K562 (cell line): ENCODE measurements around the gene LRRC8E. TPM values are rescaled to one million over a fixed set of nuclear protein-coding genes. Genes with fewer than 3 reads are reported as not detected.

Experiments
- ATAC-seq: fragments of 200-7000 bp; cut with Tn5 transposase; 3 replicates; pipeline ENCODE4 v1.9.1; 2020; ENCODE audit warnings: moderate library complexity
- BruUV-seq: library from RNA; stranded (reverse); fragments of 400-500 nt; replicated peaks from 2 replicates; lab custom pipeline; 2021; lab: Mats Ljungman, UMichigan
- CTCF ChIA-PET: fragments of 300-600 bp; formaldehyde crosslinking; extraction: SDS; loops from one replicate; lab custom pipeline; 2021; ENCODE audit warnings: low intra/inter-chr PET ratio; lab: Yijun Ruan, JAX
- POLR2A ChIA-PET: fragments of 300-600, 350-650 bp; sonication (Branson Sonifier 250); formaldehyde crosslinking; extraction: SDS; loops from one replicate; lab custom pipeline; 2021; ENCODE audit warnings: antibody characterized with exemption, inconsistent platforms; lab: Yijun Ruan, JAX
- DNase-seq, 4 experiments: peaks; one replicate each; pipeline versions ENCODE4 v3.0.0 to v3.0.0-alpha.2; 2011 to 2018; ENCODE audit warnings: low spot score in 3 of 4, mixed read lengths in 3 of 4; ENCODE audit errors: extremely low read depth in 1 of 4
- FAIRE-seq: peaks from 2 replicates; lab custom pipeline; 2011; peaks lifted over from hg19 to GRCh38; lab: Jason Lieb, UNC
- H2AFZ ChIP-seq: 2 replicates; pipeline ENCODE4 v1.6.0; 2011; ENCODE audit warnings: low read depth, low read length, control low read depth, inconsistent platforms
- H3K27ac ChIP-seq: fragments of 200-600 bp; 3 replicates; pipeline ENCODE4 v1.8.0; 2011; ENCODE audit warnings: low read depth, mild to moderate bottlenecking, control low read depth, inconsistent platforms, low read length, moderate library complexity, mixed read lengths; ENCODE audit errors: extremely low read depth
- H3K27me3 ChIP-seq, 2 experiments: fragments of 300-600 bp in 1 of 2; 2 replicates in 1 of 2; 3 replicates in 1 of 2; pipeline versions ENCODE4 v1.6.0 to v1.8.0; 2011; ENCODE audit warnings: inconsistent platforms in 2 of 2, low read length in 2 of 2, mild to moderate bottlenecking in 1 of 2, mixed read lengths in 1 of 2, moderate library complexity in 1 of 2; ENCODE audit not compliant: control insufficient read depth in 2 of 2, insufficient read depth in 2 of 2
- H3K36me3 ChIP-seq: fragments of 300-600 bp; 3 replicates; pipeline ENCODE4 v1.8.0; 2011; ENCODE audit warnings: mild to moderate bottlenecking, low read length, inconsistent platforms; ENCODE audit not compliant: control insufficient read depth, insufficient read depth
- H3K4me1 ChIP-seq, 2 experiments: fragments of 200-600 bp in 1 of 2; replicated peaks in 1 of 2; 2 replicates in 1 of 2; 3 replicates in 1 of 2; pipeline versions ENCODE4 v1.5.1 to v1.8.0; 2011; ENCODE audit warnings: inconsistent platforms in 2 of 2, low read length in 2 of 2, mild to moderate bottlenecking in 1 of 2, mixed read lengths in 1 of 2, moderate library complexity in 1 of 2; ENCODE audit not compliant: control insufficient read depth in 2 of 2, insufficient read depth in 2 of 2
- H3K4me2 ChIP-seq: 2 replicates; pipeline ENCODE4 v1.6.1; 2011; ENCODE audit warnings: low read length, control low read depth, inconsistent platforms, mixed read lengths; ENCODE audit not compliant: insufficient read depth
- H3K4me3 ChIP-seq: fragments of 200-600 bp; sonication (generic), shearing (Covaris generic); 2 replicates; pipeline ENCODE4 v1.5.1; 2016; ENCODE audit warnings: control low read depth, inconsistent platforms
- H3K79me2 ChIP-seq: fragments of 200-600 bp; 3 replicates; pipeline ENCODE4 v1.8.0; 2011; ENCODE audit warnings: low read length, inconsistent platforms; ENCODE audit not compliant: control insufficient read depth, insufficient read depth
- H3K9ac ChIP-seq, 2 experiments: 2 replicates each; pipeline versions ENCODE4 v1.6.0 to v1.6.1; 2011; ENCODE audit warnings: low read depth in 2 of 2, low read length in 2 of 2, control low read depth in 1 of 2, inconsistent platforms in 1 of 2, mild to moderate bottlenecking in 1 of 2, mixed read lengths in 1 of 2; ENCODE audit not compliant: insufficient read depth in 1 of 2
- H3K9me1 ChIP-seq: one replicate; pipeline ENCODE4 v1.6.0; 2011; ENCODE audit warnings: inconsistent platforms, mild to moderate bottlenecking, low read length, moderate library complexity; ENCODE audit not compliant: control insufficient read depth, insufficient read depth
- H3K9me3 ChIP-seq: replicated peaks from 2 replicates; pipeline ENCODE4 v1.5.1; 2011; ENCODE audit warnings: low read depth, low read length, inconsistent platforms; ENCODE audit not compliant: control insufficient read depth, insufficient read depth
- H4K20me1 ChIP-seq: replicated peaks from 2 replicates; pipeline ENCODE4 v1.6.1; 2011; ENCODE audit warnings: low read length, inconsistent platforms, mixed read lengths; ENCODE audit not compliant: control insufficient read depth, insufficient read depth
- BCL6 ChIP-seq: fragments of 250-450 bp; sonication (Bioruptor Pico); IDR thresholded peaks from 2 replicates; pipeline ENCODE4 v1.4.0; 2020
- BCLAF1 ChIP-seq, 2 experiments: fragments of 450-650 bp in 1 of 2; IDR thresholded peaks; 2 replicates each; pipeline ENCODE4 v1.6.1; 2011 to 2017; ENCODE audit warnings: low read depth in 2 of 2, antibody characterized with exemption in 1 of 2, borderline replicate concordance in 1 of 2, low read length in 1 of 2, mild to moderate bottlenecking in 1 of 2, mixed read lengths in 1 of 2; ENCODE audit not compliant: control insufficient read depth in 1 of 2
- ETS1 ChIP-seq: conservative IDR thresholded peaks from 2 replicates; pipeline ENCODE4 v1.6.1; 2011; ENCODE audit warnings: low read depth, mild to moderate bottlenecking, low read length; ENCODE audit not compliant: control insufficient read depth
- KLF10 ChIP-seq: fragments of 250-450 bp; sonication (Bioruptor Pico); IDR thresholded peaks from 2 replicates; pipeline ENCODE4 v1.6.1; 2021; ENCODE audit warnings: matching md5 sums
- MAZ ChIP-seq, 2 experiments: fragments of 450-650 bp in 1 of 2; sonication (generic) in 1 of 2; formaldehyde crosslinking; IDR thresholded peaks in 1 of 2; conservative IDR thresholded peaks in 1 of 2; 2 replicates each; pipeline versions ENCODE4 v1.4.0 to v1.5.0; 2020; ENCODE audit warnings: mild to moderate bottlenecking in 1 of 2, missing genetic modification reagents in 1 of 2
- MED1 ChIP-seq: sonication (generic); formaldehyde crosslinking; IDR thresholded peaks from 2 replicates; pipeline ENCODE4 v1.8.1; 2023; ENCODE audit warnings: missing genetic modification reagents, borderline replicate concordance
- SIRT6 ChIP-seq: IDR thresholded peaks from one replicate; pipeline ENCODE4 v1.6.1; 2012; ENCODE audit warnings: low read depth, mild to moderate bottlenecking, control low read depth, inconsistent platforms, low read length, moderate library complexity
- TAF7 ChIP-seq: fragments of 450-650 bp; IDR thresholded peaks from 2 replicates; pipeline ENCODE4 v1.6.1; 2016; ENCODE audit warnings: missing genetic modification characterization, missing compliant biosample characterization
- TCF7 ChIP-seq: sonication (generic); IDR thresholded peaks from 2 replicates; pipeline ENCODE4 v1.6.1; 2016; ENCODE audit warnings: antibody characterized with exemption, borderline replicate concordance
- ZMIZ1 ChIP-seq, 2 experiments: fragments of 150-350 bp in 1 of 2; IDR thresholded peaks; 2 replicates each; pipeline ENCODE4 v1.6.1; 2012 to 2016; ENCODE audit warnings: low read depth in 2 of 2, low read length in 2 of 2, mild to moderate bottlenecking in 1 of 2, moderate library complexity in 1 of 2
- ZNF586 ChIP-seq: fragments of 450-650 bp; formaldehyde crosslinking; conservative IDR thresholded peaks from 2 replicates; pipeline ENCODE4 v1.4.0; 2020; ENCODE audit warnings: mild to moderate bottlenecking, moderate library complexity
- ZNF77 ChIP-seq: fragments of 250-450 bp; sonication (Bioruptor Pico); IDR thresholded peaks from 2 replicates; pipeline ENCODE4 v1.5.0; 2020
- WGBS: fragments of 100-300 bp; shearing (Covaris generic); methylation state at CpG from one replicate; pipeline ENCODE4 v1.1.6; 2016; ENCODE audit warnings: low coverage, mixed read lengths; ENCODE audit not compliant: insufficient coverage; ENCODE audit errors: missing lambda C conversion rate; 5-methylcytosine and 5-hydroxymethylcytosine counted together
- in situ Hi-C: fragments of 300-500 bp; cut with MboI; formaldehyde crosslinking; loops from 4 replicates; pipeline ENCODE4 v1.15.0; 2018; ENCODE audit warnings: inconsistent platforms, mixed read lengths
- intact Hi-C: fragments of 100-400 bp; cut with micrococcal nuclease; formaldehyde crosslinking; loops from 2 replicates; pipeline ENCODE4 v1.14.2; 2022
- polyA plus RNA-seq, 8 experiments: library from polyadenylated mRNA; depleted of rRNA in 4 of 8; stranded (reverse) in 5 of 8; unstranded in 3 of 8; fragments of >200 nt; fragmentation: Nextera tagmentation in 2 of 8; fragmentation: Illumina TruSeq in 1 of 8; extraction: Ambion mirVana in 2 of 8; extraction: Trizol in 1 of 8; gene quantifications; 2 replicates each; pipeline versions ENCODE4 v1.2.1 to v1.2.3, GENCODE V29; 2011 to 2014; ENCODE audit warnings: inconsistent platforms in 1 of 8, missing spikeins in 1 of 8
- total RNA-seq, 7 experiments: library from RNA; depleted of rRNA in 6 of 7; stranded (reverse); fragments of >200 nt in 6 of 7; fragmentation: Illumina TruSeq in 2 of 7; extraction: Trizol in 2 of 7; gene quantifications; 2 replicates each; pipeline versions ENCODE4 v1.2.1 to v1.2.3, GENCODE V29; 2011 to 2021; ENCODE audit warnings: low replicate concordance in 1 of 7

LRRC8E gene
- total and polyA plus RNA-seq, 9 of the 15 experiments (the other 6 are each of a cell fraction or from before 2014, with no cell fraction given), result 0.08 to 5.7 (median 3.5) TPM; not detected in 1

- ChIA-PET CTCF (interaction anchor here (0.7 to 1.0 kb wide), 2 partner anchors 31 to 303 kb away, joined by 3 read pairs; no protein-coding TSS in a partner anchor), POLR2A (interaction anchor here (0.5 to 1.2 kb wide), 6 partner anchors 10 to 73 kb away, joined by 3 to 5 read pairs (median 4); partner anchors contain the start of gene MAP2K7)
- intact Hi-C loops (loop anchor here (2.0 to 5.0 kb wide), 2 partner anchors 31 to 51 kb away; partner anchors contain the start of genes MAP2K7 and SNAPC2), in situ Hi-C loops (no loop called here)
- no peaks in the 10 kb centered on the region; a peak in 1 of 5 replicates for H3K27me3 ChIP-seq
- peak overlapping the region; percentile 98 for H2AFZ ChIP-seq
- DNase-seq (peak; percentile 75 to 97 (median 84)), FAIRE-seq (no peak), ATAC-seq (peak; percentile 52)
- H3K36me3 ChIP-seq, result no peaks in the 10 kb centered on the region
- peaks cover 13% of the 10 kb centered on the region for H4K20me1 ChIP-seq
- H3K27ac ChIP-seq, result peak overlapping the region; percentile 81
- 0% methylated on average over 26 of the region's 33 CpGs for WGBS
- peak overlapping the region; percentile 45 for H3K4me3 ChIP-seq
- BruUV-seq, result no TSS peak
- H3K4me2 ChIP-seq, result peak overlapping the region; percentile 97
- no peaks in the 10 kb centered on the region for H3K79me2 ChIP-seq
- H3K9me3 ChIP-seq, result no peaks in the 10 kb centered on the region
- H3K4me1 ChIP-seq, result peaks cover 10 to 78% of the 10 kb centered on the region in 2 experiments; a peak in 4 of 5 replicates
- no peaks in the 10 kb centered on the region for H3K9me1 ChIP-seq
- H3K9ac ChIP-seq, result peak overlapping the region; percentile 47 to 84
- no peak for TF ChIP-seq ZNF77 (CRISPR knock-in tag)
- no peak for TF ChIP-seq KLF10 (CRISPR knock-in tag)
- TF ChIP-seq MAZ (CRISPR knock-in tag; conservative IDR thresholded peaks at IDR 0.05 in 1 of 2, IDR thresholded peaks at IDR 0.05 in 1 of 2), result no peak
- no peak for TF ChIP-seq TCF7
- TF ChIP-seq ZMIZ1 (IDR thresholded peaks at IDR 0.05; ENCODE audit: low read depth in 2 of 2, low read length in 2 of 2), result no peak
- no peak for TF ChIP-seq BCL6 (CRISPR knock-in tag)
- TF ChIP-seq TAF7 (tag), result no peak
- no peak for TF ChIP-seq SIRT6
- no peak for TF ChIP-seq ZNF586 (CRISPR knock-in tag)
- TF ChIP-seq BCLAF1 (IDR thresholded peaks at IDR 0.05; ENCODE audit: borderline replicate concordance in 1 of 2, control insufficient read depth in 1 of 2, low read depth in 2 of 2, low read length in 1 of 2), result no peak
- TF ChIP-seq MED1 (CRISPR knock-in tag), result no peak
- no peak for TF ChIP-seq ETS1
Observed at GRCh38 chr19:7871437-7872305, 16.6 kb upstream of the LRRC8E start.
